ENCODE measurements around the gene SORCS2. TPM values are rescaled to one million over a fixed set of nuclear protein-coding genes. Genes with fewer than 3 reads are reported as not detected.

Gene SORCS2
- total RNA-seq, 1 donor from 2014 or later = 13.8 TPM

- Histone ChIP-seq H3K27me3 (ENCODE audit: insufficient read depth, low read length) (peaks cover 4% of the 10 kb centered on the region), H3K79me2 (ENCODE audit: insufficient read depth, low read length) (no peaks in the 10 kb centered on the region), H3K9ac (ENCODE audit: low read length) (no peak overlapping the region), H3K27ac (ENCODE audit: low read depth, low read length) (no peak overlapping the region), H3K4me2 (ENCODE audit: low read length) (no peak overlapping the region), H2AFZ (ENCODE audit: low read depth, low read length) (no peak overlapping the region), H3K36me3 (ENCODE audit: insufficient read depth, low read length) (no peaks in the 10 kb centered on the region), H3K9me3 (ENCODE audit: insufficient read depth, low read depth, low read length) (no peaks in the 10 kb centered on the region), H3K4me1 (ENCODE audit: insufficient read depth, low read length) (no peaks in the 10 kb centered on the region), H3K4me3 (ENCODE audit: insufficient read depth, low read depth, low read length) (no peak overlapping the region), H4K20me1 (ENCODE audit: insufficient read depth, low read length) (peaks cover 68% of the 10 kb centered on the region)
- DNase-seq (ENCODE audit: low read depth) (no peak), FAIRE-seq (no peak)
- H3K4me1 Mint-ChIP-seq (ENCODE audit: low read depth, unreplicated experiment) = peaks cover 6% of the 10 kb centered on the region
- TF ChIP-seq CTCF (IDR thresholded peaks at IDR 0.05; ENCODE audit: insufficient read depth, low read depth, low read length) (no peak), EZH2 (IDR thresholded peaks at IDR 0.05; ENCODE audit: insufficient read depth, low read length) (no peak)
- H3K4me3 Mint-ChIP-seq (ENCODE audit: unreplicated experiment) = no peak overlapping the region
- H3K27ac Mint-ChIP-seq (ENCODE audit: unreplicated experiment) = no peak overlapping the region
- H3K36me3 Mint-ChIP-seq (ENCODE audit: low read depth, unreplicated experiment) = peaks cover 11% of the 10 kb centered on the region
- H3K27me3 Mint-ChIP-seq (ENCODE audit: low read depth, unreplicated experiment) = peaks cover 49% of the 10 kb centered on the region
- H3K9me3 Mint-ChIP-seq (ENCODE audit: unreplicated experiment) = no peaks in the 10 kb centered on the region
Observed at GRCh38 chr4:7301126-7301785, 108.9 kb downstream of the SORCS2 start.

- Mint-ChIP-seq H3K36me3 (ENCODE audit: low read depth, unreplicated experiment) (peaks cover 12% of the 10 kb centered on the region), H3K4me3 (ENCODE audit: unreplicated experiment) (no peak overlapping the region), H3K4me1 (ENCODE audit: low read depth, unreplicated experiment) (peaks cover 9% of the 10 kb centered on the region), H3K27ac (ENCODE audit: unreplicated experiment) (no peak overlapping the region), H3K9me3 (ENCODE audit: unreplicated experiment) (no peaks in the 10 kb centered on the region), H3K27me3 (ENCODE audit: low read depth, unreplicated experiment) (peaks cover 56% of the 10 kb centered on the region)
- Histone ChIP-seq H3K4me3 (ENCODE audit: insufficient read depth, low read depth, low read length) (no peak overlapping the region), H3K36me3 (ENCODE audit: insufficient read depth, low read length) (no peaks in the 10 kb centered on the region), H3K27me3 (ENCODE audit: insufficient read depth, low read length) (peaks cover 4% of the 10 kb centered on the region), H3K4me2 (ENCODE audit: low read length) (no peak overlapping the region), H4K20me1 (ENCODE audit: insufficient read depth, low read length) (peaks cover 68% of the 10 kb centered on the region), H3K9me3 (ENCODE audit: insufficient read depth, low read depth, low read length) (no peaks in the 10 kb centered on the region), H2AFZ (ENCODE audit: low read depth, low read length) (no peak overlapping the region), H3K27ac (ENCODE audit: low read depth, low read length) (no peak overlapping the region), H3K4me1 (ENCODE audit: insufficient read depth, low read length) (no peaks in the 10 kb centered on the region), H3K79me2 (ENCODE audit: insufficient read depth, low read length) (no peaks in the 10 kb centered on the region), H3K9ac (ENCODE audit: low read length) (no peak overlapping the region)
- DNase-seq (ENCODE audit: low read depth) = no peak
- TF ChIP-seq EZH2 (IDR thresholded peaks at IDR 0.05; ENCODE audit: insufficient read depth, low read length) (no peak), CTCF (IDR thresholded peaks at IDR 0.05; ENCODE audit: insufficient read depth, low read depth, low read length) (no peak)
- no peak for FAIRE-seq
Observed at GRCh38 chr4:7301846-7302630, 109.7 kb downstream of the SORCS2 start.

Measured in astrocyte (in vitro differentiated cells and primary cell).